ENCODE results near the gene IBA57.

Gene IBA57

DNA sequence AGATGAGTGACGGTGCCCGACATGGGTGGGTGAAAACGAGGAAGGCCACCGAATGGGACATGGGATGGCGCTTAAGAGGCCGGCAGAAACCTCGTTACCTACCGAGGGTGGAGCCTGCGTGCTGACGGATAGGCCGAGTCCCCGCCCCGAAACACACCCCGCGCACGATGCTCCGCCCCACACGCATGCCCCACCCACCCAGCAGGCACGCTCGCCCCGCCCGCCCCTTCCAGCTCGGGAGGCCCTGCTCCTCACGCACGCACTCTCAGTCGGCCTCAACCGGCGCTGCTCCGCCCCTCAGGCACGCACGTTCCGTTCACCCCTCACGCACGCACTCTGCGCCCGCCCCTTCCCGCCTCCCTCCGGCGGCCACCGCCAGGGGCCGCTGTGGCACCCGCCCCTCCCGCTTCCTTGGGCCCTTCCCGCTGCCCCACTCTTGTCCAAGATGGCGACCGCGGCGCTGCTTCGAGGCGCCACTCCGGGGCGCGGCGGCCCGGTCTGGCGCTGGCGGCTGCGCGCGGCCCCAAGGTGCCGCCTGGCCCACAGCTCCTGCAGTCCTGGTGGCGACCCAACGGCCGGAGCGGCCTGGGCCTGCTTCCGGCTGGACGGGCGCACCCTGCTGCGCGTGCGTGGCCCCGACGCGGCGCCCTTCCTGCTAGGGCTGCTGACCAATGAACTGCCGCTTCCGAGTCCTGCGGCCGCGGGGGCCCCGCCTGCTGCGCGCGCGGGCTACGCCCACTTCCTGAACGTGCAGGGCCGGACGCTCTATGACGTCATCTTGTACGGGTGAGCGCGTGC is at the start of gene IBA57:
IBA57 (plus strand) TSS at position 433 of the 798 bp plus-strand sequence; CDS start at position 446, 13 bp downstream.
- peak; percentile 99 to 100 (median 100) for DNase-seq

DNA sequence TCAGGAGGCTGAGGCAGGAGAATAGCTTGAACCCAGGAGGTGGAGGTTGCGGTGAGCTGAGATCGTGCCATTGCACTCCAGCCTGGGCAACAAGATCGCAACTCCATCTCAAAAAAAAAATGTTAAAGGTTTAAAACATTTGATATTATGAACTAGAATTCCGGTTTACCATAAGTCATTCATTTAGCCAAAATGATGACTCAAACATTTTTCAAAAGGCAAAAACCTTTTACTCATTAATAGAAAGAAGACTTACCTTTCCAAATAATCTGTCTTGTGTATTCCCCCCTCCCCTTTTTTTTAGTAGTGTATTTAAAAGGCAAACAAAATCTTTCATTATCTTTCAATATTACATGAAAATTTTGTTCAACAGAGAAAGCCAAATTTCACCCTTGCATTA is 48.3 kb upstream of the IBA57 start:
- DNase-seq, result no peak

DNA sequence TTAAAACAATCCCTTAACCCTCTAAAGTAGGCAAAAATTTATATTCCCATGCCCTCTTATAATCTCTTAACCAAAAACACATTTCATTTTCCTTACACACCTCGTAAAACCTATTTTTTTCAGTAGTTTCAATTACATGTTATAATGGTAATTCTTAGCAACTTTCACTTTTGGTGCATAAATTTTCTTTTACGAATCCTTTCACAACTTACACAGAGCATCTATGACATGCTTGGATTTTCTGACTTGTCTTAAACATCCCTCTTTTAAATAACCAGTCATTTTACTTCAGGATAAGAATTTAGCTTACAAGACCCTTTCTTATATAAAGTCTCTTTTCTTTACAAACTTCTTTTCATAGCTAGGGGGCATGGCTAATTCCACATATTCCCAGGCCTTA is 47.6 kb upstream of the IBA57 start:
- no peak for DNase-seq

DNA sequence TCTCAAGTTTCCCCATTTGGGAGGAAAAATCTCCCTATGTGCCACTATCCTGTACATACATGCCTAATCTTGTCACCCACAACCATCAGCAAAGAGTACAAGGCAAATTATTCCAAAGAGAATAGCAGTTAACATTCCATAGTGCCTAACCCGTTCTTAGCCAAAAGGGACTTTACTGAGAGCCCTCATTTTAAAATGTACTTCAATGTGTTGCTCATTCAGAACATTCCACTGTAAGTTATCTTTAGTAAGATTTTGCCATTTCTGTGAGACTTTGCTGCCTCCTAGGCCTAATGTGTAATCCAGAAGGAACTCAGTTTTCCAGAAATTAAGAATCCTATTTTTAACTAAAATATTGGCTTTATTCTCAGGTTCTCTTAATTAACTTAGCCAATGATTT is 45.3 kb upstream of the IBA57 start:
- DNase-seq, result no peak

DNA sequence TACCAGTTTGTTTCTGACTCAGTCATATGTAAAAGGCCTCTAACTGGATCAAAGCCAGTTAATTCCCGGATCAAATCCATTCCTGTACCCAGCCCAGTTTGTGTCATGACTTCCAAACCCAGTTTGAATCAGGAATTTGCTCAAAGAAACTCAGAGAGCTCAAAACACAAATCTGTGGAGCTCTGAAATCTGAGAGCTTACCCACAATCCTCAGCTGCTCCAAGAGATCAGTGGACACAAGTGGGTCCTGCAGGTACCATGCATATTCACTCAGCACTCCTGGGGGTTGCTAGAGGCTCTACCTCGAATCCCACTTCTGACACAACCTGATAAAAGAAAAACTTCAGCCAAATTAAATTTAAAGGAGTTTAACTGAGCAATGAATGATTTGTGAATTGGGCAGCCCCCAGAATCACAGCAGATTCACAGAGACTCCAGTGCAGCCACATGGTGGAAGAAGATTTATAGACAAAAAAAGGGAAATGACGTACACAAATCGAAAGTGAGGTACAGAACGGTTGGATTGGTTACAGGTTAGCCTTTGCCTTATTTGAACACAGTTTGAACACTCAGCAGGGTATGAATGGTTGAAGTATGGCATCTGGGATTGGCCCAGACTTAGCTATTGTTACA is 44.6 kb upstream of the IBA57 start:
- DNase-seq, result no peak

DNA sequence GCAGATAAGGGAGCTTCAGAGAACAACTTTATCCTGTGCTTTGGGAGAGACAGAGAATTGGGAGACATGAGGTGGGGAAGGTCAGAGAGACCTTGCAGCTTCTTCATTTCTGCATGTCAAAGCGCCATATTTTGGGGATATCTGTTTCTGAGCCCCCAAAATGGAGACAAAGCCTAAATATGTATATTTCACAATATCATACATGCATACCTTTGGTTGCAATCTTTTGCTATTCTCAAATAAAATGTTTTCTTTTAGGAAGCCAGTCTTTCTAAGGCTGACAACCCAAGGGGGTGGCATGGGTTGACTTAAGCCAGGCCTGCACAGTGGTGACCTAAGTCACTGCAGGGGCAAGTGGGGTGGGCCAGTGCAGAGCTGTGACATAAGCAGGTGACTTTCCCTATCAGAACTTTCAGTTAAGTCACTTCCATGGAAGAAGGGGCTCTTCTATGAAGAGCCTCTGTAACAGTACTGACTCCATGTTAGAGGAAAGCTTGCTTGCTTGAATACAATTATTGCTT is 42.6 kb upstream of the IBA57 start:
- no peak for DNase-seq

DNA sequence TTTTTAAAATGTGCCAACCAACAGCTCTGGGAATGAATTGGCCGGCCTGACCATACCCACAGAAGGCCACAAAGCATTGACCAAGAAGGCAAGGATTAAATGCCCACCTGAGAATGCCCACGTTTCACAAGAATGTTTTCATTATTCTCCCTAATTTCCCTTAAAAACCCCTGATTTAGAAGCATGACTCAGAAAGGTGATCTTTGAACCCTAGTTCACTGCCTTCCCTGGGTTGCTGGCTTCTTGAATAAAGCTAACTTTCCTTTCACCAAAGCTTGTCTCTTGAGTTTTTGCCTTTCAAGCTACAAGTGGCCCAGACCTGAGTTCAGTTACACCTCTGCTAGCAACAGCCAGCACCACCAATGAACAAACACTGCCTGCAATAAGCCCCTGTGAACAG is 42.1 kb upstream of the IBA57 start:
- no peak for DNase-seq

DNA sequence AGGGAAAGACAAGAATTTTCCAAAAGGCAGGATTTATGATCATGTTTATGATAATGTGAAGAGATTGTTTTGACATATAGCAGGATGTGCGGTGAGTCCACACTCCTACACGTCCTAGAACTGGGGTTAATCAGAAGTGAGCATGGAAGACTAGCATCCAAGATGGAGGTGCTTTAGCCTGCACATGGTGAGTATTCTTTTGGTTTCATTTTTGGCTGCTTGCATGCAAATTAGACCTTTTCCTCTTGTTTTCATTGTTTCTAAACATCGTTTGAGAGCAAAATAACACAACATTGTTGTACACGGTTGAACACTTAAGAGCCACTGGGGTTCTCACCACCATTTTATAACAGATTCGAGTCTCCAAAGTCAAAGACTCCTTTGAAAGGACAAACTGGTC is 40.4 kb upstream of the IBA57 start:
- no peak for DNase-seq

DNA sequence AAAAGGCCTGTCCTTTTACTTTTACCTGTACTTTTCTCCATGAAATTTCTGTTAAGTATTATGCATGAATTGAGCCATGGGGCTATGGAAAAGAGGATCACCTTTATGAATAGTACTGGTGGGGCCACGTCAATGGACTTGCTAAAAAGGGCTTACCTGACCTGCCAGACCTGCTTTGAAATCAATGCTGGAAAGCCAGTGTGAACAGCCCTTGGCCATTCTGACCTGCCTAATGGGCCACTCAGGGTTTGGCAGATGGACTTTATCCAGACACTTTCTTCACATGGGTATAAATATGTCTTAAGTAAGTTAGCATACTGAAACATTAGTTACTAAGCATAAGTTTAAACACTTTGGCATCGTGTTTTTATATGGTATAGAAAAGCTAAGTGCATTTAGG is 33.8 kb upstream of the IBA57 start:
- no peak for DNase-seq

DNA sequence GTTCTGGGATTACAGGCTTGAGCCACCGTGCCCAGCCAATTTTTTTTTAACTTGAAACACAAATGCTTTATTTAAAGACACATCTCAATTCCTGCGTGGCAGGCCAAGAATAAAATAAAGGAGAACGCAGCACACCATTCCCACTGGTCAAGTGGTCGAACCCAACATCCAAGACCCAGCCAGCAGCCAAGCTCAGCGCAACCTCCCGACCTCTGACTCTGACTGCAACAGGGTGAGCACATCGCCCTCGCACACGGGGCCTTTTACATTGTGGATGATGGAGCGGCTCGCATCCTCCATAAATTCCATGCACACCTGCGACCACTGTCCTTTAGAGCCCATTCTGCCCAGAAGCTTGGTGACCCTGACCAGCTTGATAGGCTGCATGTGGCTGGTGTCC is 31.0 kb upstream of the IBA57 start:
- no peak for DNase-seq

DNA sequence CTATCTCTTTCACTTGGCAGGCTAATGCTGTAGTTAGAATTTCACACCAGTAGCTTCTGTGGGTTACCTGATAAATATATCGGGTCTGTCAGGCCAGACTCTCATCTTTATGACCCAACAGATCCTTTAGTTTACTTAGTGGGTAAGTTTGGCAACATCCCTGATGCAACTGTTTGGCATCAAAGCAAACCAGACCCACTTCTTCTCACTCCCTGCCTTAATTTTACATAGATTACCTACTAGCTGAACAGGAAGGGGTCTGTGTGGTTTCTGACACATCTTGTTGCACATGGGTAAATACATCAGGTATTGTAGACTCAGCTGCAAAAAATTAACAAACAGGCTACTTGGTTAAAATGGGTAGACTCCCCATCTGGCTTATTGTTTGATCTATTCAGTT is 28.7 kb upstream of the IBA57 start:
- DNase-seq, result no peak

DNA sequence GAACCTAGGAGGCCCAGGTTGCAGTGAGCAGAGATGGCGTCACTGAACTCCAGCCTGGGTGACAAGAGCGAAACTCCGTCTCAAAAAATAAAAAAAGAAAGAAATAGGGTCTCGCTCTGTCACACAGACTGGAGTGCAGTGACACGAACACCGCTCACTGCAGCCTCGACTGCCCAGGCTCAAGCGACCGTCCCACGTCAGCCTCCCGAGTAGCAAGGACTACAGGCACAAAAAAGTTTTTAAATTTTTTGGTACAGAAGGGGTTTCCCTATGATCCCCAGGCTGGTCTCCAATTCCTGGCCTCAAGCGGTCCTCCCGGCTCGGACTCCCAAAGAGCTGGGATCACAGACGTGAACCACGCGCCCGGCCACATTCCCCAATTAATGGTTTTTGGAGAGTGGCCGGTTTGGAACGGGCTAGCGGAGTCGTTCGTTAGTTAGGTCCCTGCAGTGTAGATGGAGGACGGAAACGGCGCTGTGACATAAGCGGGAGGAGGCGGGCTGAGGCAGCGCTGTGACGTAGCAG is 26.1 kb upstream of the IBA57 start:
- no peak for DNase-seq

DNA sequence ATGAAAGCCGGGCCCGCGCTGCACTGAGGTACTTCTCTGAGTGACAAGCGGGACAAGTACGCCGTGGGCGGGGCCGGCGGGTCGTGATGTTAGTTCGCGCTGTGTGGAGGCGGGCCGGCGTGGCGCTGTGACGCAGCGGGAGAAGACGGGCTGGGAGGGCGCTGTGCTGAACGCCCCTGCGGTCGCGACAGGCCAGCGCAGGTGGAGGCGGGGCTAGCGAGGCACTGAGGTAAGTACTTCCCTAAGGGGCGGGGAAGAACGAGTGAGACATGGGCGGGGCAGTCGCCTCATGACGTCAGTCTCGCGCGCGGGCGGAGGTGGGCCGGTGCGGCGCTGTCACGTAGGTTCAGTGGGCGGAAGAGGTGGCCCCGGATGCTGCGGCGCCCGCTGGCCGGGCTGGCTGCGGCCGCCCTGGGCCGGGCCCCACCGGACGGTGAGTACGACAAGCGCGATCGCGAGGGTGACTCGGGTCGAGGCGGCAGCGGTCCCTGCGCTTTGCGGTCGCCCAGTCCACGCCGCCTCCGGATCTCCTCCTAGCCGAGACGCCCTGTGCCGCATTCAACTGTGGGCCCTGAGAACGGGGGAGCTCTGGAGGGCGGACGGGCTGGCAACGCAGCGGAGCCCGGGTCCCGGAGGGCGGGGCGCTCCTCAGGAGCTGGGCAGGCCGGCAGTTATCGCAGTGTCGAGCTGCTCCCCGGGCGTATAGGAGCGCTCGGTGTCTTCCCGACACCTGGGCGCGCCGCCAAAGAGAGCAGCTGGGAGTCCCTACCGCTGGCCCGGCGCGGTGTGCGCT is 25.5 kb upstream of the IBA57 start, which contains the start of gene GUK1:
GUK1 (plus strand) TSS at position 349 of the 793 bp plus-strand sequence; CDS start at position 373, 24 bp downstream.
- DNase-seq, result peak; percentile 99 to 100 (median 100)

DNA sequence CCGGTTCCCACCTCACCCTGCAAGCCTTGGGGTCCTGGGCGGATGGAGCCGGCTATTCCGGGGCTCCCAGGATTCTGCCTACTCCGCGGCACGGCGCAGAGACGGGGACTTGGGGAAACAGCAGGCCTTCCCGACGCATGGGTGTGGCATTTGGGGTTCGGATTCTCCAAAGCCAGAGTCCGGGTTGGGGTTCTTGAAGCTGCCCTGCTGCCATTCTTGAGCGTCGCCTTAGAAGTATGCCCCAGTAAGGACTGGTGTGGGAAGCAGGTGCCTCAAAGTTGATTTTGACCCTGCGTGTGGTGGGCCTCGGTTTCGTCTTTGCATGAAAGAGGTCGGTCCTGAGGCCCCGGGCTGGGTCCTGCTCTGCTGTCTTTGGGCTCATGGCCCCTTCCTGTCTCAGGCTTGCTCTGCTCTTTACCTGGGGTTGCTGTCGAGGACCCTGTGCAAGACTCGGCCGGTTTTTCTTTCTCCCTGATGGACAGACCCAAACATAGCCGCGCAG is 24.8 kb upstream of the IBA57 start:
- no peak for DNase-seq

DNA sequence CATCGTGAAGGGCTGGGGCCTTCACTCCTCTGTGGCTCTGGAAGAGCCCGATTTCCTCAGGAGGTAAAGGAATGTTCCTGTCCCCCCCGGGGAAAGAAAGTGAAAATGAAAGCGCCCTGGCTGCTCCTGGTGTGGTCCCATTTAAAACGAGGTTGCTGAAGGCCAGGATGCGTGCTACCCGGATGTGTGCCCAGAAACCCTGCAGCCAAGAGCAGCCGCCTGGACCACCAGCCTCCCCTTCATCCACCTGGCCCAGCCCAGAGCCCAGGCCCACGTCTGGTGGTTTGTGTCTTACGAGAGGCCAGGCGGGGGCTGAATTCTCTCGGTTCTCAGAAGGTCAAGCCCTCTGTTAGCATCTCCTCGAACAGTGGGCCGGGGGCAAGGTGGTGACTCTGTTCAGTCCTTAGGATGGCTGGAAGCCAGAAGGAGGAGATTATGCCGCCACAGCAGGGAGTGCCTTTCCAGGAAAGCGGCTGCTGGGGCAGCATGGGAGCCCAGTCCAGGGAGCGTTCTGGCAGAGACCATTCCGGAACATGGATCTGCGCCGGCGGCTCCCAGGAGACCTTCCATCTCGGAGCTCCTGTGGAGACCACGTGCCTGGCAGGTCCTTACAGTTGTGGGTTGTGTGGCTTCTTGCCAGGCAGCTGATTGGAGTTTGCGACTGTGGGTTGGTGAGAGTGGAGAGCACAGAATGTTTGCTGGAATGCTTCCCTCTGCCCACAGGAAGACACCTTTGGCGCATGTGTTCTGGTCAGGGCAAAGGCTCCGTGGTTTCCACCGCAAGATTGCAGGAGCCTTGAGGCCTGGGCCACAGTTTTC is 24.2 kb upstream of the IBA57 start:
- peak in 2 of 6 experiments; percentile 16 to 35 for DNase-seq

DNA sequence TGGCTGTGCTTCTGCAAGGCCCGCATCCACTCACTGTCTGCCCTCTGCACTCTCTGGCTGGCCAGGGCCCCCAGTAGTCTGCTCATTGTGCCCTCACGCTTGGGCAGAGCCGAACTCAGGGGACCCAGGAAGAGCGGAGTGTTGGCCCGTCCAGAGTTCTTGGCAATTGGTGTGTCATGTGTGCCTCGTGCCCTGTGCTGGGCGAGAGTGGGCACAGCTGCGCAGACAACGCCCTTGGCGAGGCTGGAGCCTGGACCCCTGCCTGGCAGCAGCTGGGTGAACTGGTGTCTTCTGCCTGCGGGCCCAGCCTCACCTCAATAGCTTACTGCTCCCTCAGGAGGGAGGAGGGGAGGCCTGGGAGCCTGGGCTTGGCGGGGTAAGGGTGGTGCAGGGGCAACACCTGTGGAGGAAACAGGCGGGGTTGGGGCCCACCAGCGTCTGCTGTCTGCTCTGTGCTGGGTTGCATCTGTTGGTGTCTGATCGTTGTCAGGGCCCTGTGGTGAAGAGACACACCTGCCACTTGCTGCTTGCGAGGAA is 23.4 kb upstream of the IBA57 start:
- no peak for DNase-seq

DNA sequence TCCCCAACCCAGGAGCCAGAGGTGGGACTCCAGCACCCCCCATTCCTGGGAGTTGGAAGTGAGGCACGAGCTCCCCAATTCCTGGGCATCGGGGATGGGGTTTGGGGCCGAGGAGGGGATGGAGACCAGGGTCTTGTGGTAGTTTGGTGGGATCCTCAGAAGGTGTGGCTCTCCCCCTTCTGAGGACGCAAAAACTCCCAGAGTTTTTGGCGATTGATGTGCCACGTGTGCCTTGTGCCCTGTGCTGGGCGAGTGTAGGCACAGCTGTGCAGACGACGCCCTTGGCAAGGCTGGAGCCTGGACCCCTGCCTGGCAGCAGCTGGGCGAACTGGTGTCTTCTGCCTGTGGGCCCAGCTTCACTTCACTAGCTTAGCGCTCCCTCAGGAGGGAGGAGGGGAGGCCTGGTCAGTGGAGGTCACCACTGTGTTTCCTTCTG is 22.9 kb upstream of the IBA57 start:
- no peak for DNase-seq

DNA sequence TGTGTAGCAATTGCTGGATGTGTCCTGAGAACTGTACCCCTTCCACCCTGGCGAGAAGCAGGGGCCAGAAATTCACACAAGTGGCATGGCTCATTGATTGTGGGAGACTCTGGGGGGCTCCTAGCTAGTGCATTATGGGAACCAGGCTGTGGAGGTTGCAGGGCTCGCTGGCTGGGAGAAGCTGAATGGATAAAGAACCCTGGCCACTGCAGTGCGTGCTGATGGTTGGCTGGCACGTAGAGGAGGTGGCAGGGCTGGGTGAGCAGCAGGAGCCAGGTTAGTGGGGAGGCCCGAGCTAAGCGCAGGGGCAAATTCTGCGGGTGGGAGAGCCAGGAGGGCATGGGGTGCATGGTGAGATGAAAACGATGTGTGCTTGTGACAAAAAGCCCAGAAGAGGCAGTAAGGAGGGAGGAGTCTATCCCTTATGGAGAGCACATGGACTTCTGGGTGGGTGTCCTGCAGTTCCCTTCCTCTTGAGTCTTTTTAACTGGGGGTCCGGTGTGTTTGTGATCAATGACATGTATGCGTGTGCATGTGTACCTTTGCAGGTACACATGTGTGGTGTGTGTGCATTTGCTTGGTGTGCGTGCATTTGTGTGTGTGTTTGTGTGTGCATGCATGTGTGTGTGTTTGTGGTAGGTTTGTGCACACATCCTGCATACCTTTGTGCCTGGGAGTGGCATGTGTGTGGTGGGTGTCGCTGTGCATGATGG is 22.0 kb upstream of the IBA57 start:
- DNase-seq, result no peak

DNA sequence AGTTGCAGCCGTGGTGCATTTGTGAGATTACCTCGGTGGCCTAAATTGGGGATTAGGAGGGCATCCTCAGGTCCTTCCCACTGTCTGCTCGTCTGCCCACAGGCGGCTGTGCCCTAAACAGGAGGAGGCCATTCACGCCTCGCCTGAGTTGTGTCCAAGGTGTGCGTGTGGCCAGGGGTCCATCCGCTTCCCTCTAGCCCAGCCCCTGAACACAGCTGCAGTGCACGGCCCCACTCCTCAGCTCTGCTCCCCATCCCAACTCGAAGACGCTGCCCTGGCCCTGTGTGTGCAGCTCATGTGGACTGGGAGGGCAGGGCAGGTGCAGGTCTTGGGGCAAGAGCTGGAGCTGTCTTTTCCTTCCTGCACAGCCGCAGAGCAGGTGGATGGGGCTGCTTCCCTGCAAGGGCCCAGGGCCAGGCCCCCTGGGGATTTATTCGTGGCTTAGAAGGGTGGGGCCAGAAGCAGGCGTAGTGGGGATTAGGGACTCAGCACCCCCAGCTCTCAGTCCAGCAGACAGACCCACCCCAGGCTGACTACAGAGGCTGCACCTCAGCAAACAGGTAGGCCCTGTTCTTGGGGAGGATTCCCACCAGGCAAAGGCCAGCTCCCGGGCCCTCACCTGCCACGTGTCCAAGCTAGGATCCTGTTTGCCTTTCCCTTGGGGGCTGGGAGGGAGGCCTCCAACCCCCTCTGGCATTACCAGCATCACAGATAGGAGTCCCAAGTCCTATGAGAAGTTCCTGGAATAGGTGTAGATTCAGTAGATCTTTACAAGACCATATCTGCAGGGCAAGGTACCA is 21.2 kb upstream of the IBA57 start:
- no peak for DNase-seq

DNA sequence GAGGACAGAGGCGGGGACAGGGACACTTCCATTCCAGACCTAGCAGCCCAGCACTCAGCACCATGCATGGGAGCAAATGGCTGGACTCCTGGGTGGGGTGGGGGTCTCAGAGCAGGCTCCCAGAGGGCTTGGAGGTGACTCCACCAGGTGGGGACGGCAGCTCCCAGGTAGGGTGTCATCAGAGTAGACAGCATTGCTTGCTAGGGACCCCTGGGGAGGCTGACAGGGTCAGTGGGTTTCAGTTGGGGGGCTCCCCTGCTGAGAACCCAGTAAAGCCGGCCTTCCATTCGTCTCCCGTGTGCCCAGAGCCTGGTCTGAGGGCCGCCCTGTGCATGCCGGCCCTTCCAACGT is 20.6 kb upstream of the IBA57 start:
- no peak for DNase-seq

All from stimulated activated naive CD4-positive, alpha-beta T cell (primary cell).